ENCODE data around the gene IPPK. TPM values are rescaled to one million over a fixed set of nuclear protein-coding genes. Genes with fewer than 3 reads are reported as not detected.

IPPK gene
- polyA plus RNA-seq, 4 donors: 10.4 to 12.4 (median 10.9) TPM

GRCh38 chr9:92704528-92704927 lies 34.6 kb upstream of the IPPK start:
- DNase-seq (ENCODE audit: low read depth in 4 of 4, low spot score in 2 of 4): no peak

GRCh38 chr9:92696619-92697018 lies 26.7 kb upstream of the IPPK start:
- DNase-seq (ENCODE audit: low read depth in 4 of 4, low spot score in 2 of 4): no peak

- no peak for DNase-seq (ENCODE audit: low read depth in 4 of 4, low spot score in 2 of 4)
Observed at GRCh38 chr9:92686954-92687353, 17.0 kb upstream of the IPPK start.

DNA sequence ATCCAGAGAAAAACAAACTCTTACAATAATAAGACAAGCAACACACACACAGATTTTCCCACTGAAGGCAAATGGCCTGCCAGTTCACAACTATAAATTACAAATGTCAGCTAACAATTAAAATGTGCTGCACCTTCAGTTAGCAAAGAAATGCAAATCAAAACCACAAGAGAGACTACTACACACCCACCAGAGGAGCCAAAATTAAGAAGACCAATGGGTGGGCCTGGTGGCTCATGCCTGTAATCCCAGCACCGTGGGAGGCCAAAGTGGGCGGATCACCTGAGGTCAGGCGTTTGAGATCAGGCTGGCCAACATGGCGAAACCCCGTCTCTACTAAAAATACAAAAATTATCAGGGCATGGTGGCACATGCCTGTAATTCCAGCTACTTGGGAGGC lies 15.1 kb upstream of the IPPK start:
- no peak for DNase-seq (ENCODE audit: low read depth in 4 of 4, low spot score in 2 of 4)

DNA sequence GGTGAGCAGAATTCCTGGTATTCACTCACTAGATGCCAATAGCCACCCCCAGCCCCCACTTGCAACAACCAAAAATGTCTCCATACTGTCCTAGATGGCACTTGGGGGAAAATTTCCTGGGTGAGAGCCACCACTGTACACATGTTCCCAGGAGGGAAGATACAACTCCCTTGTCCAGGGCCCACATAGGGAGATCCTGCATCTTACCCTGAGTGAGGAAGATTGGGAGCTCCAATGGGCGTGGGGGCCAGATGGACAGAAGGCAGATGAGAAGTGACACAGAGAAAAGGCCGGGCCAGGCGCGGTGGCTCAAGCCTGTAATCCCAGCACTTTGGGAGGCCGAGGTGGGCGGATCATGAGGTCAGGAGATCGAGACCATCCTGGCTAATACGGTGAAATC lies 12.3 kb upstream of the IPPK start:
- no peak for DNase-seq (ENCODE audit: low read depth in 4 of 4, low spot score in 2 of 4)

GRCh38 chr9:92680166-92681119 lies 10.5 kb upstream of the IPPK start:
- DNase-seq (ENCODE audit: low read depth in 4 of 4, low spot score in 2 of 4): no peak

DNA sequence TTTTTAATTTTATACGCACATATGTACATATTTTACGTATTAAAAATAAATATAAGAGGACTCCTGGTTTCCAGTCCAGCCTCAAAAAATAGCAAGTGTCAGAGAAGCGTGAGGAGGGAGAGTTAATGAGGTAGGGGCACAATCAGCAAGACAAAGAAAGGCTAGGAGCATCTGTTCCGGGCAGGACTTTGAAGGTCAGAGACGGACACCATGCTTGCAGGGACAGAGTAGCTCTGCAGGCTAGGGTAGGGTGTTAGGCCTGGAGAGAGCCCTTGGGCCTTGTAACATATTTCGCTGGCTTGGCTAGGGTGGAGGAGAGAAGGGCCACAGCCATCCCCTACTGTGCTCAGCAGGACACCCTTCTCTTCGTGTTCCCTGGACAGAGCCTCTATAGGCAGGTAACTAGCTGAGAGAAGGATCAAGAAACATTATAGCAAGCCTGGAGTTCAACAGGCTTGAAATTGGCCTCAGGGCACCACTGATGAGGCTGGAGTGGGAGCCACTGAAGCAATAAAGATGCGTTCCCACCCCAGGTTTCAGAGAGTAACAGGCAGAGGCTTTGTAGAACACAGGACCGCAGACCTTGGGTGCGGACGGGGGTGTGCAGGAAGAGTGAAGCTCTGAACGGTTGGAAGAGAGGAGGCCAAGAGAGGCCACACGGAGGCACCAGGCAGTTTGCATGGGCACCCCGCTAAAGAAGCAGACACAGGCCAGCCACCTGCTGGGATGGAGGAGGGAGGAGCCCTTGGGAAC lies 9.7 kb upstream of the IPPK start:
- no peak for DNase-seq (ENCODE audit: low read depth in 4 of 4, low spot score in 2 of 4)

DNA sequence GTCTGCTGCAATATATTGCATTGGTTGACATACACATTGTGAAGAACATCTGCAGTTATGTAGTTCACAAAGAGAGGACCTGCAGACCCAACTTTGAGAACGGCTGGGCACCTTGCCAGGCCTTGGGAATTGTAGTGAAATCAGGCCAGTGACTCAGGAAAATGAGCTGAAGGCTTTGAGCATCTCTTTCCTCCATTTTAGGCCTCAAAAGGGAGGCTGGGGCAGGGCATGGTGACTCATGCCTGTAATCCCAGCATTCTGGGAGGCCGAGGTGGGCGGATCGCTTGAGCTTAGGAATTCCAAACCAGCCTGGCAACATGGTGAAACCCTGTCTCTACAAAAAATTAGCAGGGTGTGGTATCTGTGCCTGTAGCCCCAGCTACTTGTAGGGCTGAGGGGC lies 1.4 kb upstream of the IPPK start:
- DNase-seq (ENCODE audit: low read depth in 4 of 4, low spot score in 2 of 4): no peak

- DNase-seq (ENCODE audit: low read depth in 4 of 4, low spot score in 2 of 4): peak in 2 of 4 donors; percentile 2
Observed at GRCh38 chr9:92669527-92669889, 423 bp downstream of the IPPK start.

DNA sequence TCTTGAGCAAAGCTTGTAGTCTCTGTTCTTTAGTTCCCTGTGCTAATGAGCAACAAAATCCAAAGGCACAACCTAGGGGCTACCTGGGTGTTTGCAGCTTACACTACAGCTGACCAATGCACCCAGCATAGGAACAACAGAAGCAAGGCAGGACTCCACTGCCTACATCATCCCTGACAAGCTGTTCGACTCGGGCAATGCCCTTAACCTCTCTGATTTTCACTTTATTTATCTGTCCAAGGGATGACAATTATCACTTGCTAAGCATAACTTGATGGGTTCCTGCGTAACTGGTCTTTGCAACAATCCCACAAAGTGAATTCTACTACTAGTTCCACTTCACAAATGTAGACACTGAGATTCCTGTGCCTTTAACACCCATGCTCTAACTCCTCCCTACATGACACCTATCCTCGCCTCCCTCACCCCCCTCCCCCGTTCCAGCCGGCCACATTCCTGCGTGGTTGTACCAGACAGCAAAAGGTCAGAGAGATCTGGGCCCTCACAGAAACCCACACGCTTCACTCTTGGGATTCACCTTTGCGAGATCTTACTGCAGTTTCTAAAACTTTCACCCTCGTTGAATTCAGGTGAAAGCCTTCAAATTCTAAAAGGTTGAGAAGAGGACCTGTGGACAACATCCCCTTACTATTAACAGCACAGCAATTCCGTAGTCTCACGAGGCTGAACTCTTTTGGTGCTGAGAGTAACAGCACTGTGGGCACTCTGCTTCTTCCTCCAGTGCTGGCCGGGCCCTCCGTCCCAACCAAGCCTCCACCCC lies 995 bp downstream of the IPPK start:
- DNase-seq (ENCODE audit: low read depth in 4 of 4, low spot score in 2 of 4): peak in 3 of 4 donors; percentile 2 to 7 (median 3)

DNA sequence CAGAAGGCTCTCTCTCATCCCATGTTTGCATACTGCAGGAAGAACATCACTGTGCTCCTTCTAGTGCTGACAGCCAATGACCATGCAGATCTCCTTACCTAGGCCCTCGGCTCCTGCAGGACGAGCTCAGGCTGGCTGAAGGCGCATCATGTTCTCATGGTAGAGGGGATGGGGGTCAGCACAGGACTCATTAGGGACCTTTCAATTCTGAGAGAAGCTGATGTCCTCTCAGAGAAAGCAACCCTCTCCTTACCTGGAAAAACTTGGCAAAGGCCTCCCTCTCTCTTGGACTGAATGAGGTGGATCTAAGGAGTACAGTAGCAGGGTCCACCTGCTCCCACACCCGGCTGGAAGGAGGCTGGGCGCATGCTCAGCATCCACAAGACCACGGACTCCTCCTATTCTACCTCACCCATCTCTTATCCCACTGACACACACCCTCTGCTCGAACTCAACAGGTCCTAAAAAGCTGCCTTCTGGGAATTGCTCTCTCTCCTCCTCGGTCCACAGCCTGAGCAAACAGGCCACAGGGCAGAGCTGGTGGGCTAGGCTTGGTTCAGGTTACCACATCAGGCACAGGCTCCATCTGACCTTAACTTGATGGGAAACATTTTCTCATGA lies 2.9 kb downstream of the IPPK start:
- DNase-seq (ENCODE audit: low read depth in 4 of 4, low spot score in 2 of 4): no peak

GRCh38 chr9:92666236-92666635 lies 3.7 kb downstream of the IPPK start:
- no peak for DNase-seq (ENCODE audit: low read depth in 4 of 4, low spot score in 2 of 4)

DNA sequence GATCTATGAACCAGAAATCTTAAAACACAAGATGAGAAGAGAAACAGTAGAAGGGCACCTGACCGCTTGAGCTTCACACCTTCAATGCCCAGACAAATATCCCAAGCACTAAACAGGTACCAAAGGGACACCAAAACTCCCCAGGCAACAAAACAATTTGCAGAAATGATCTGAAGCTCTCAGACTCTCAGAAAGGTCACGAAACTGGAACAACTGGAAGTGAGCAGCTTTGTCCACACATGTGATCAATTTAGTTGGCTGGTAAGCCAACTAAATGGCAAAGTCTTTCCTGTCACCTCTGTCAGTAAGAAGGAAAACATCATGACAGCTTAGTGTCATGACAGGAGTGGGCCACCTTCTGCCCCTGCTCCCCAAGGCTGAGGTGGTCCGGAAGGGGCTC lies 4.1 kb downstream of the IPPK start:
- DNase-seq (ENCODE audit: low read depth in 4 of 4, low spot score in 2 of 4): no peak

GRCh38 chr9:92664394-92665152 lies 5.4 kb downstream of the IPPK start:
- DNase-seq (ENCODE audit: low read depth in 4 of 4, low spot score in 2 of 4): no peak

DNA sequence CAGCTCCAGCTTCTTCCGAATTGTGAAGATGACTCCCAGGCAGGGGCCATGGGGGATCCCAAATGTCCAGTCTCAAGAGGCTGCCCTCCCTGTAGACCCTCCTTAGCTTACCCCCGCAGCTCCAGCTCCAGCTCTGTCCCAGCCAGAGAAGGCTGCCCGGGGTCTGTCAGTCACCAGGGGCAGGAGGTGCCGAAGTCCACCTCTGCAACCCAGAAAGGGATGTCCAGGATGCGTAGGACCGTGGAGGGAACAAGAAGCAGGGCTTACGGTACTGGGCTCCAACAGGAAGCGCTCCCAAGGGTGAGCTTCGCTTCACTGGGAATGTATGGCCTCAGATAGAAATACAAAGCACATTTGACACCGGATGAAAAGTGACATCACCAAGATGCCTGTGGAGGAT lies 6.0 kb downstream of the IPPK start:
- DNase-seq (ENCODE audit: low read depth in 4 of 4, low spot score in 2 of 4): no peak

DNA sequence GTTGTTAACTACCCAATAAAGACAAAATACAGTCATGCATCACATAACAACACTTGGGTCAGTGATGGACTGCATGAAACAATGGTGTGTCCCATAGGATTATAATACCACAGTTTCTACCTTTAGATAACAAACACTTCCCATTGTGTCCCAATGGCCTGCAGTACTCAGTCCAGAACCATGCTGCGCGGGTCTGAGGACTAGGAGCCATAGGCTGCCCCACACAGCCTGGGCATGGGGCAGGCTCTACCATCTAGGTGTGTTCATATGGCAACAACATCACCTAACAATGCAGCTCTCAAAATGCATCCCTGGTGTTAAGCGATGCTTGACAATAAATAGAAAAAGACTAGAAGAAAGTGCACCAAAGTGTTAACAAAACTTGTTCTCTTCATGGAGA lies 6.8 kb downstream of the IPPK start:
- DNase-seq (ENCODE audit: low read depth in 4 of 4, low spot score in 2 of 4): no peak

DNA sequence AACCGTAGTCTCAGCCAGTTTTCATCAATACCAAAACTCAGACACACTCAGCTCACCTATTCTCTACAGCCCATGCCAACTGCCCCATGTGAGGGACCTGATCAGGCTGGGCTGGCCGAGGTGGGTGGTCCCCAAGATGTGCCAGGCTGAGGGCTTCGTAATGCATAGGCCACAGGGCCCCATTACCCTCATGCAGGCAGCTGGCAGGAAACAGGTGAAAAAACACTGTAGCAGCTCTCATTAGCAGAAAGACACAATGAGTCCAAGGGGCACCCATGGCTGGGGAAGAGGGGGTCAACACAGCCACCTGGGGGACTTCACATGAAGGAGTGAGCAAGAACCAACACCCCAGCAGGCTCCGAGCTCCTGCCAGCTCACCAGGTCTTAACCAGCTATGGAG lies 8.2 kb downstream of the IPPK start:
- no peak for DNase-seq (ENCODE audit: low read depth in 4 of 4, low spot score in 2 of 4)

- no peak for DNase-seq (ENCODE audit: low read depth in 4 of 4, low spot score in 2 of 4)
Observed at GRCh38 chr9:92661127-92661526, 8.8 kb downstream of the IPPK start.

DNA sequence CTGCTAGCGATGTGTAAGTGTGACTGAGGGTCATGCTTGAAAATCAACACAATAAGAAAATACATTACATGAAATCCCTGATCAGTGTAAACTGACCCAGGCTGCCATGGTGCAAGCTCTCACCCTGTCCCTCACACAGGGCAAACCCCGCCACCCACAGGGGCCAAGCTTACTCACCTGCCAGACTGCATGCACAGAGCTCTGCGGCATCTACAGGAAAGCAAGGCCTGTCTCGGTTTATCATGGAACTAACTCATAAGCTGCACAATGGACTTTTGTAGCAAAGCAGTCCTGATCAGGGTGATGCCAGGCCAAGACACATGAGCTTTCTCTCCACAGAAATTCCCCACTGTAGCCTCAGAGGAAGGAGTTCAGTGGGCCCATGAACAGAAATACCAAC lies 9.7 kb downstream of the IPPK start:
- DNase-seq (ENCODE audit: low read depth in 4 of 4, low spot score in 2 of 4): no peak

DNA sequence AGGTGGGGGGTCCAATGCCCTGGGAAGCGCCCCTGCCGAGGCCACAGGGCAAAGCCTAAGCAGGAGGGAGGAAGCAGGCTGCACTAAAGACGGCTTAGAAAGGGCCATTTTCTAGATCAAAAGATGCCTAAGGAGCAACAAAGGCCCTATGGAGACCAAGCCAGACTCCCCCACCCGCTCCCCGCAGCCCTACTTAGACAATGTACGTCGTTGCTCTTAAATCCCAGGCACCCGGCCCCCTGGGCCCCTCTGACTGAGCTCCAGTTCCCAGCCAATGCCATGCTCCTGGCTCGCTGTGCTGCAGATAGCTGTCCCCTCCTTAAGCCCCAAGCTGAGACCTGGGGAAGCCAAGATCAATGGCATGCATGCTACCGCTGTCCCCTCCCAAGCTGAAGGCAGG lies 10.3 kb downstream of the IPPK start:
- DNase-seq (ENCODE audit: low read depth in 4 of 4, low spot score in 2 of 4): no peak
